ENCODE measurements around the gene GAN.
A peak's percentile ranks its signal among the peaks of the same experiment; 100 is the strongest.

The GAN gene

GRCh38 chr16:81358860-81359259 is 44.1 kb downstream of the GAN start:
- DNase-seq = no peak

GRCh38 chr16:81360135-81360534 is 45.4 kb downstream of the GAN start:
- no peak for DNase-seq

- no peak for DNase-seq
Measured at GRCh38 chr16:81365731-81366130, 51.0 kb downstream of the GAN start.

GRCh38 chr16:81366316-81366932 is 51.7 kb downstream of the GAN start:
- DNase-seq = no peak

- DNase-seq = no peak
Measured at GRCh38 chr16:81367821-81368220, 53.1 kb downstream of the GAN start.

GRCh38 chr16:81369888-81370504 is 55.2 kb downstream of the GAN start:
- DNase-seq = no peak

- DNase-seq = no peak
Measured at GRCh38 chr16:81371106-81371505, 56.3 kb downstream of the GAN start.

- DNase-seq = no peak
Measured at GRCh38 chr16:81374550-81374949, 59.8 kb downstream of the GAN start.

- DNase-seq = peak in 1 of 2 donors; percentile 31
Measured at GRCh38 chr16:81376880-81377279, 62.1 kb downstream of the GAN start.

- no peak for DNase-seq
Measured at GRCh38 chr16:81378049-81378448, 63.3 kb downstream of the GAN start.

GRCh38 chr16:81380932-81381331 is 66.2 kb downstream of the GAN start:
- DNase-seq = no peak

GRCh38 chr16:81384006-81384405 is 69.2 kb downstream of the GAN start:
- no peak for DNase-seq

- DNase-seq = no peak
Measured at GRCh38 chr16:81385031-81385756, 70.4 kb downstream of the GAN start.

GRCh38 chr16:81388357-81388756 is 73.6 kb downstream of the GAN start:
- no peak for DNase-seq

- no peak for DNase-seq
Measured at GRCh38 chr16:81390840-81391239, 76.1 kb downstream of the GAN start.

GRCh38 chr16:81392011-81392410 is 77.2 kb downstream of the GAN start:
- no peak for DNase-seq

GRCh38 chr16:81394416-81394815 is 79.7 kb downstream of the GAN start:
- DNase-seq = no peak

GRCh38 chr16:81394966-81395655 is 80.3 kb downstream of the GAN start:
- no peak for DNase-seq

- DNase-seq = no peak
Measured at GRCh38 chr16:81397058-81397878, 82.5 kb downstream of the GAN start.

GRCh38 chr16:81397879-81398520 is 83.2 kb downstream of the GAN start:
- DNase-seq = no peak

- DNase-seq = no peak
Measured at GRCh38 chr16:81399909-81400308, 85.1 kb downstream of the GAN start.

Data from stimulated activated CD4-positive, alpha-beta T cell treated with anti-CD3 and anti-CD28 coated beads, Interleukin-2, amount 100 ng/mL, for 24 hours (primary cell).